Measurements from ENCODE around the gene XAB2. TPM values are rescaled to one million over a fixed set of nuclear protein-coding genes. Genes with fewer than 3 reads are reported as not detected.

XAB2 gene
- total RNA-seq, 4 donors from 2014 or later, result 51.6 to 62.0 (median 54.3) TPM

- DNase-seq (ENCODE audit: low spot score in 2 of 2), result no peak
- H3K27ac ChIP-seq, result no peak overlapping the region
- H3K4me1 ChIP-seq, result no peaks in the 10 kb centered on the region
- H3K36me3 ChIP-seq, result peaks cover 0 to 13% (median 0%) of the 10 kb centered on the region in 3 donors
- TF ChIP-seq CTCF (IDR thresholded peaks at IDR 0.05), result no peak
- no peaks in the 10 kb centered on the region for H3K9me3 ChIP-seq
- no peak overlapping the region for H3K4me3 ChIP-seq
- WGBS, 2 donors, result 88 to 90% methylated on average over 75 to 76 of the region's 81 CpGs
- no peaks in the 10 kb centered on the region for H3K27me3 ChIP-seq
Measured at GRCh38 chr19:7612282-7613274, 16.8 kb downstream of the XAB2 start.

DNA sequence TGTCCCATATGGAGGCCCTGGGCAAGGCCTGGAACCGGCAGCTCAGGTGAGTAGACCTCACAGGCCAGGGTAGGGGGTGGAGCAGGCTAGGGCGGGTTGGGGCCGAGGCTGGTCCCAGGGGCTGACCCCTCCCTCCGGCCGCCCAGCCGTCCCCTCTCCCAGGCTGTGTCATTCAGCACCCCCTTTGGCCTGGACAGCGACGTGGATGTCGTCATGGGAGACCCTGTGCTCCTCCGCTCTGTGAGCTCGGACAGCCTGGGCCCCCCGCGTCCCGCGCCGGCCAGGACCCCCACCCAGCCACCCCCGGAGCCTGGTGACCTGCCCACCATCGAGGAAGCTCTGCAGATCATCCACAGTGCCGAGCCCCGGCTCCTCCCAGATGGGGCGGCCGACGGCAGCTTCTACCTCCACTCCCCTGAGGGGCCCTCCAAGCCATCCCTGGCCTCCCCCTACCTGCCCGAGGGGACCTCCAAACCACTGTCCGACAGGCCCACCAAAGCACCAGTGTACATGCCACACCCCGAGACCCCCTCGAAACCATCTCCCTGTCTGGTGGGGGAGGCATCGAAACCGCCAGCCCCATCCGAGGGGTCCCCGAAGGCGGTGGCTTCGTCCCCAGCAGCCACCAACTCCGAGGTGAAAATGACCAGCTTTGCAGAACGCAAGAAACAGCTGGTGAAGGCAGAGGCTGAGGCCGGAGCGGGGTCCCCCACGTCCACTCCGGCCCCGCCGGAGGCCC lies 17.6 kb downstream of the XAB2 start:
- TF ChIP-seq EP300 (IDR thresholded peaks at IDR 0.05) (no peak), POLR2A (IDR thresholded peaks at IDR 0.05) (no peak), CTCF (IDR thresholded peaks at IDR 0.05) (no peak)
- Histone ChIP-seq H3K27ac (no peak overlapping the region), H3K9me3 (no peaks in the 10 kb centered on the region), H3K27me3 (peaks cover 0 to 5% of the 10 kb centered on the region in 2 donors), H3K4me3 (no peak overlapping the region), H3K4me1 (no peaks in the 10 kb centered on the region), H3K36me3 (peaks cover 0 to 4% (median 0%) of the 10 kb centered on the region in 3 donors)
- DNase-seq (ENCODE audit: low spot score in 2 of 2), result no peak
- 78 to 86% methylated on average over 33 to 36 of the region's 41 CpGs for WGBS, 2 donors

GRCh38 chr19:7610491-7611240 lies 18.7 kb downstream of the XAB2 start:
- Histone ChIP-seq H3K9me3 (no peaks in the 10 kb centered on the region), H3K27ac (no peak overlapping the region), H3K27me3 (peaks cover 0 to 12% of the 10 kb centered on the region in 2 donors), H3K4me3 (no peak overlapping the region), H3K36me3 (no peaks in the 10 kb centered on the region), H3K4me1 (no peaks in the 10 kb centered on the region)
- no peak for DNase-seq (ENCODE audit: low spot score in 2 of 2)
- 77 to 83% methylated on average over 30 to 31 of the region's 31 CpGs for WGBS, 2 donors
- TF ChIP-seq CTCF (IDR thresholded peaks at IDR 0.05) (no peak), EP300 (IDR thresholded peaks at IDR 0.05) (no peak), POLR2A (IDR thresholded peaks at IDR 0.05) (no peak)

DNA sequence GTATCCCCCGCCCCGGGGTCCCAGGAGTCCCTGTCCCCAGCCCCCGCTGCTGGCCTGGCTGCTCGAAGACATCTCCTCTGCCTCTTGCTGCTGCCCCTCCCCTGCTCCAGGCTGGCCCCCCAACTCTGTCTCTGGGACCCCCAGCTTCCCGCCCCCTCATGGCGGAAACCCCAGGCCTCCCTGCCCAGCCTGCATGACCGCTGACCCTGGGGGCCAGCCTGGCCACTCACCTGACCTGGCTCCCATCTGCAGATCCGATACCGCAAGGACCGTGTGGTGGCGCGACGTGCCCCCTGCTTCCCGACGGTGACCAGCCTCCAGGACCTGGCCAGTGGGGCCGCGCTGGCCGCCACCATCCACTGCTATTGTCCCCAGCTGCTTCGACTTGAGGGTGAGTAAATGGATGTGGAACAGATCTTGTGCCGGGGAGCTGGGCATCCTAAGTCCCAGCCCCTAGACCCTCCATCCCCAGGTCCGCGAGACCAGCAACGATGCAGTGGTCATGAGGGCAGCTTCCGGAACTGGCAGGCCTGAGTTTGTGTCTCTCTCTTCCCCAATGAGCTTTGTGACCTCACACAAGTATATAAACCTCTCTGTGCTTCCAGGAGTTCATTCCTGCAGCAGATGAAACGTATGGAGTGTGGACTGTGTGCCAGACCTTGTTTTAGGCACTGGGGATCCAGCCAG lies 21.3 kb downstream of the XAB2 start:
- Histone ChIP-seq H3K9me3 (no peaks in the 10 kb centered on the region), H3K36me3 (no peaks in the 10 kb centered on the region), H3K27me3 (peaks cover 0 to 20% of the 10 kb centered on the region in 2 donors), H3K27ac (no peak overlapping the region), H3K4me1 (no peaks in the 10 kb centered on the region), H3K4me3 (no peak overlapping the region)
- WGBS, 2 donors, result 85 to 89% methylated on average over 14 to 18 of the region's 25 CpGs
- DNase-seq (ENCODE audit: low spot score in 2 of 2), result no peak
- TF ChIP-seq POLR2A (IDR thresholded peaks at IDR 0.05) (no peak), CTCF (IDR thresholded peaks at IDR 0.05) (no peak), EP300 (IDR thresholded peaks at IDR 0.05) (no peak)

All from tibial nerve (tissue), 4 donors.